Left colon (tissue), 2 donors: Measurements from ENCODE around the gene NR3C1. TPM values are rescaled to one million over a fixed set of nuclear protein-coding genes. Genes with fewer than 3 reads are reported as not detected.

Source experiments
- ATAC-seq: fragments of 200-7000 bp; cut with Tn5 transposase; one replicate; pipeline ENCODE4 v1.9.1; 2020; ENCODE audit warnings: mild to moderate bottlenecking, moderate library complexity
- DNase-seq, 2 donors: peaks; one replicate each; pipeline ENCODE4 v3.0.0-alpha.2; 2020
- intact Hi-C, 2 donors: fragments of 100-400 bp; cut with DNase I in 1 of 2; cut with micrococcal nuclease in 1 of 2; formaldehyde crosslinking; loops; one replicate each; pipeline versions ENCODE4 v1.11.2 to v1.14.0; 2022; cut with DNase I, micrococcal nuclease
- total RNA-seq, 2 donors: library from RNA; stranded (reverse); fragmentation: NEBNext Ultra II Directional; extraction: Animal tissue kit (Norgen Biotek cat#: 25700); gene quantifications; one replicate each; pipeline ENCODE4 v1.2.1, GENCODE V29; 2021
- donor health status: DM: no; HTN: no; CAD: no.
- donor health status: DM: yes; HTN: yes; CAD: no.

Gene NR3C1
- total RNA-seq, 2 donors from 2014 or later = 19.9 to 26.3 TPM

DNA sequence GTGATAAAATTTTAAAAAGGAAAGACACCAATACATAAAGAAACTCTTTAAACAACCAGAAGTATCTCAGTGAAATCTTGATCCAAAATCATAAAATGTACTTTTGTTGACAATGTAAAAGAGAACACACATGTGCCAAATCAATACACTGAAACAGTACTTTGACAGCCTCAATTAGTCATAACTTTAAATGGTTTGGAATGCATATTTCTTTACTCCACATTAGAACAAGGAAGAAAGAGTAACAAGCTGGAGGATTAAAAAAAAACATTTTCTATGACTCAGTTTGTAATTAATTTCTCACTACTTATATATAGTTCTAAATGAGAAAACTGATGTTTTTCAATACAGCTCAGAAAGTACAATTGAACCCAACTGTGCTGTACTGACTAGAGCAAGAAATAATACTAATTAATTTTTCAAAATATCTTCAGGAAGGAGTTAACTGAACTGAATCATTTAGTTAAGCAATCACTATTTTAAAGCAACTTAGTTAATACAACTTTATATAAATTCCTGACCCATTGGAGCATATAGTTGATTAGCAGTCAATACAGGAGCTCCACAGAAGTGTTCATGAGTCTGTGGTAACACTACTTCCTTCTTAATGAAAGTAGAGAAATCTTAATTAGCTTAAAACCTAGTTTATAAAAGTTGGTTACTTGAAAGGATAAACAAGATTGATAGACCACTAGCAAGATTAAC, 101.0 kb downstream of the NR3C1 start:
- no peak for DNase-seq
- intact Hi-C loops = no loop called here
- ATAC-seq = no peak

DNA sequence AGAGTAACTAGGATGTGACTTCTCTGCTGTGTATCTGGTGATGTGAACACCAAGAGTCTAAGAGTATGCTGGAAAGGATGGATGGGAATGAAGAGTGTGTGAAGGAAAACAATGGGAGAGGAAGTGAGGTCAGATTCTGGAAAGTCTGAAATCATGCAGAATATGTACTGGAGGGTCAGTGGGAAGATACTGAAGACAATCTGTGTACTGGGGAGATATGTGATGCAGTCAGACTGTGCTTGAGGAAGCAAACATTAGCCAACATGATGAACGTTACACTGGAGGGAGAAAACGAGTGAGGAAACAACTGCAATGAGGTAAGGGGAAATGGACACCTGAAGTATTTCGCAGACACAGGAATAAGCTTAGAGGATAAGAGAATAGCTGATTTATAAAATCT, 105.7 kb downstream of the NR3C1 start:
- no peak for ATAC-seq
- intact Hi-C loops = no loop called here
- DNase-seq = no peak

DNA sequence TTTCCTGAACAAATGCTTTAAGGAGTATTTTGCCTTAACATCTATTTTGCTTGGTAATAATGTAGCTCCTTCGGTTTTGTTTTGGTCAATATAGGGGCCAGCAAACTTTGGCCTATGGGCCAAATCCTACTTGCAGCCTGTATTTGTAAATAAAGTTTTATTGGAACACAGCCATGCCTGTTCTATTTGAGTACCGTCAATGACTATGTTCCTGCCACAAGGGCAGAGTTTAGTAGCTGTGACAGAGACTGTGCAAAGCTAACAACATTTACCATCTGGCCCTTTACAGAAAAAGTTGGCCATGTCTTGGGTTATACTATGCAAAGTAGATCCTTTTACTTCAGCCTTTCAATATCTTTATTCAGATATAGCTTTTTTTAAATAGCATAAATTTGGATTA, 113.4 kb downstream of the NR3C1 start:
- no peak for DNase-seq
- intact Hi-C loops = no loop called here
- ATAC-seq = no peak

DNA sequence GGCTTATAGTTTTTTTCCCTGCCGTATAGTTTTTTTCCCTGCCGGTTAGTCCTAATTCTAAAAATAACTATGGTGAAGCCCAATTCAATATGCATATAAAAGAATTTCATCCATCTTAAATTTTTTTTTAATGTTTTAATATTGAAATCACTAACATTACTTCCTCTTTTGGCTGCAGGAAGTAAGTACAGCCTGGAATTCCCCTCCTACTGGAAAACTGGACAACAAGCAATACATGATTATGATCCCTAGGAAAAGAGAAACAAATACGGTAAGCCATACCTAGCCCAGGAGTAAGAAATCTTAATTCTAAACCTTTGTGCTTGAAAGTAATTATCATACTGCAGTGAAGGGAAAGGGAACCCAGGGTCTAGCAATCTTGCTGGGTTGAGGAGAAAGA, 119.0 kb downstream of the NR3C1 start:
- intact Hi-C loops = no loop called here

DNA sequence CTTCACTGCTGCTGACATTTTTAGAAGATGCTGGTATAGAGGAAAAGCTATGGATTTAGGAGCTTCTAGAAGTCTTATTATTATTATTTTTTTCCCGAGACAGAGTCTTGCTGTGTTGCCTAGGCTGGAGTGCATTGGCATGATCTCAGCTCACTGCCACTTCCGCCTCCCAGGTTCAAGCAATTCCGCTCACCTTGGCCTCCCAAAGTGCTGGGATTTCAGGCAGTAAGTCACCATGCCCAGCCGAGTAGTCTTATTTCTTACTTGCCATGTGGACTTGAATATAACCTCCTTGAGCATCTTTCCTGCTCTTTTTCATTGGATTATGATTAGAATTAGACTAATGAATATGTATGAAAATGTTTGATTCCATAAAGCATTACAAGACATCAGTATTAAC, 119.5 kb downstream of the NR3C1 start:
- DNase-seq (no peak), ATAC-seq (no peak)
- intact Hi-C loops = no loop called here

More for the DNA sequence above, 119.0 kb downstream of the NR3C1 start:
- ATAC-seq (no peak), DNase-seq (no peak)

DNA sequence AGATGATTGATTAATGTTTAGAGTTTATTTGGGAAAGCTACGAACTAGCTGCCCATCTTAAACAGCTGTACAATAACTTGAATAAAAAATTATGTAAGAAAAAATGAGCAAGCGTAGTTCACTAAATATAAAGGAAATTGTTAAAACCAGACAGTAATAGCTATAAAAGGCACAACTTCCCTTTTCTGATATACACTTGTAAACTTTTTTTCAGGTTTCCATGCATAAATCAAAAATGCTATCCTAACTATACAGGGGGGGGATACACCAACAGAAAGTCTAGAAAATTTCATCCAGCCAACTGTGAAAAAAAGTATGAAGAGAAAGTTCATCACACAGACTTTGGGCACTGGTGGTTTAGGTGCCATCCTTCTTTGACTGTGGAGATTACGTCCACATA, 122.3 kb downstream of the NR3C1 start:
- ATAC-seq = no peak
- DNase-seq = no peak
- intact Hi-C loops = no loop called here

DNA sequence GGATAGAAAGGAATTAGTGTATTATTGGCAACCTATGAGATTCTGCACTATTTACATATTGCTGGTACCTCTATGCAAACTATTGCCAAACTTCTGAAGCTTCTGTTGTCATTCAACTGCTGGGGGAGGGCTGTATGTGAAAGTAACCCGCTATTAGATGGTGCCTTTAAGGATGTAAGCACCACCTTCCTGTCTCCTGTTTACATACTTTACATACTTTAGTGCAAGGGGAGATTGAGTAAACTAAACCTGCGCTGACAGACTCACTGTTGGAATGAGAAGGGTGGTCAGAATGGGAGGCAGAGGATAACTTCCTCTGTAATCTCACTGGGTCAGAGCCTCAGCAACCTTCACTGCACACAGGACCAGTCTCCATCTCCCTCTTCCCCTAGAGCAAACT, 123.8 kb downstream of the NR3C1 start:
- intact Hi-C loops = no loop called here

DNA sequence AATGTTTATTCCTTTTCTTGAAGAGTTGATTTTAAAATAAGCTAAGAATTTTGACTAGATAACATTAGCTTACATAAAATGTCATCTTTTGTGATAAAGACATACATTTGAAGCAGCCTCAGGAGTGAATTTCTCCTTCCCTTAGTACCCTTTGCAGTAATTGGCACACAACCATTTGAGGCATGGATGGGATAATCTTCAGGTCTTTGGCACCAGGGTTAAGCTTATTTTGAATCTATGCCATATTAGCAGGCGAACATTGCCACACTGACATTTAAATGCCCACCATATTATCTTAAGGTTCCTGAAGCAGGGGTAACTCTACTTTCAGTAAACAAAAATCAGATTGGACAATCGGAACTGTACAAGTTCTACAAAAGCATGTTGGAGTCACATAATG, 126.0 kb downstream of the NR3C1 start:
- no peak for DNase-seq
- intact Hi-C loops = no loop called here
- ATAC-seq = no peak

More for the DNA sequence above, 123.8 kb downstream of the NR3C1 start:
- DNase-seq (no peak), ATAC-seq (no peak)

DNA sequence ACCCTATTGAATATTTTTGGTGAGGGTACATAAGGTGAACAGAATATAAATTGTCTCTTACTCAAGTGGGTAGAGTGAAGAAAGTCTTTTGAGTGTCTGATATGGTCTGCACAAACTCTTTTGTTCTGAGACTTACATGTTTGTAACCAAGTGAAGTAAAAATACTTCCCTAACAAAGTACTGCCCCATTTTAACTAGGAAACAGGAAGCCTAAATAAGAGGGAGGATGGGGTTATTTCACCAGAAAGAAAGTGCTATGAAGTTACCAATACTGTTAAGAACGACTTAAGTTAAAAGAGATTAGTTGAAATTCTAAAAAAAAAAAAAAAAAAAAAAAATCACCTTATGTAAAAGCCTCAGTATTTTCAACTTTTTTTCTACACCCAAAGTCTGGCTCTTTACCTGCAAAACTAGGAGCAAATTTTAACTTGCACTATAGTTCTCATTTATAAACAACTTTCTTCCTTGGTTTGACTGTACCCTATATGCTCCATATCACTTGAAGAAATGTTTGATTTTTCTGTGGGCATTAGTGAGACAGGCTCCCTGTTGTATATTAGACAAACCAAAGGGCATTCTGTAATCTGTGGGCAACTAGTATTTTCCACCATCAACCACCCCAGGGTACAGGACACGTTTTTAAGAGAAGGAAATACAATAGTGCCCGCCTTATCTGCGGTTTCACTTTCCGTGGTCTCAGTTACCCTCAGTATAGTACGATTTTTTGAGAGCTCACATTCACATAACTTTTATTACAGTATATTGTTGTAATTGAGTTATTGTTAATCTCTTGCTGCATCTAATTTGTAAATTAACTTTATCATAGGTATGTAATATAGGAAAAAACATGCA, 127.7 kb downstream of the NR3C1 start:
- intact Hi-C loops = no loop called here
- no peak for ATAC-seq
- DNase-seq = no peak

DNA sequence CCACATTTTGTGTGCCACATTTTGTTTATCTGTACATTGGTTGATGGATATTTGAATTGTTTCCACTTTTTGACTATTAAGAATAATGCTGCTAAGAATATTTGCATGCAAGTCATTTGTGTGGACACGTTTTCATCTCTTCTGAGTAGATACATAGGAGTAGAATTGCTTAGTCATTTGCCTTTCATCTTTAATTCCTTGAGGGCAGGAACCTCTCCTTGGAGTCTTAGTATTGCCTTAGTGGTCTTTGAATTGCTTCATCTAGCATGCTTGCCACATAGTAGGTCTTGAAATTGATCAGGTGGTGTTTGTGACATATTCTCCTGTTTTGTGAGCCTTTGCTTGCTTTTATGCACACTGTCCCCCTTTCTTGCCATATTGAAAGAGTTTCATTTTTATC, 128.5 kb downstream of the NR3C1 start:
- intact Hi-C loops = no loop called here
- DNase-seq = no peak
- ATAC-seq = no peak

DNA sequence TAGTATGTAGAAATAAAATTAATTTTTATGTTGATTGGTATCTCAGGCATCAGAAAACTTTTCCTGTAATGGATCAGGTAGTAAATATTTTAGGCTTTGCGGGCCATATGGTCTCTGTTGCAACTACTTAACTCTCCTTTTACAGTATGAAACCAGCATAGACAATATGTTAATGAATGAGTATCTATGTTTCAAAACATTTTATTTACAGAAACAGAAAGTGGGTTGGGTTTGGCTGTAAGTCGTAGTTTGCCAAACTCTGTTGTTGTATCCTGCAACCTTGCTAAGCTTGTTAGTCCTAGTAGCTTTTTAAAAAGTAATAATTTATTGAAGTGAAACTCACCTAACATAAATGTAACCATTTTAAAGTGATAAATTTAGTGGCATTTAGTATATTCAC, 132.1 kb downstream of the NR3C1 start:
- intact Hi-C loops = no loop called here
- ATAC-seq (no peak), DNase-seq (no peak)

DNA sequence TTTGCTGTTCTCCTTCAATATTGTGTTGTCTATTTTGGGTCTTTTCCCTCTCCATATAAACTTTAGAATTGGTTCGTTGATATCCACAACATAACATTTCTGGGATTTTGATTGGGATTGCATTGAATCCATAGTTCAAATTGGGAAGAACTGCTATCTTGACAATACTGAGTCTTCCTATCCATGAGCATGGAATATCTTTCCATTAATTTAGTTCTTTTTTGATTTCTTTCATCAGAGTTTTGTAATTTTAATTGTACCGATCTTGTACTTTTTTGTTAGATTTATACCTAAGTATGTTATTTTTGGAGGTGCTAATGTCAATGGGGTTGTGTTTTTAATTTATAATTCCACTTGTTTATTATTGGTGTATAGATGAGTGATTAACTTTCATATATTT, 135.1 kb downstream of the NR3C1 start:
- intact Hi-C loops = no loop called here
- DNase-seq = no peak
- no peak for ATAC-seq

DNA sequence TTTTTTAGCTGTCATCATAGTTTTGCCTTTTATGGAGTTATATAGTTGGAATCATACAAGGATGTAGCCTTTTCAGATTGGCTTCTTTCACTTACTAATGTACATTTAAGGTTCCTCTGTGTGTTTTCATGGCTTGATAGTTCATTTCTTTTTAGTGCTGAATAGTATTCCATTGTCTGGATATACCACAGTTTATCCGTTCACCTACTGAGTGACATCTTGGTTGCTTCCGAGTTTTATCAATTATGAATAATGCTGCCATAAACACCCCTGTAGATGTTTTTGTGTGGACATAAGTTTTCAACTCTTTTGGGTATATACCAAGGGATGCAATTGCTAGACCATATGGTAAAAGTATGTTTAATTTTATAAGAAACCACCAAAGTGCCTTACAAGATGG, 136.3 kb downstream of the NR3C1 start:
- intact Hi-C loops = no loop called here
- DNase-seq (no peak), ATAC-seq (no peak)

DNA sequence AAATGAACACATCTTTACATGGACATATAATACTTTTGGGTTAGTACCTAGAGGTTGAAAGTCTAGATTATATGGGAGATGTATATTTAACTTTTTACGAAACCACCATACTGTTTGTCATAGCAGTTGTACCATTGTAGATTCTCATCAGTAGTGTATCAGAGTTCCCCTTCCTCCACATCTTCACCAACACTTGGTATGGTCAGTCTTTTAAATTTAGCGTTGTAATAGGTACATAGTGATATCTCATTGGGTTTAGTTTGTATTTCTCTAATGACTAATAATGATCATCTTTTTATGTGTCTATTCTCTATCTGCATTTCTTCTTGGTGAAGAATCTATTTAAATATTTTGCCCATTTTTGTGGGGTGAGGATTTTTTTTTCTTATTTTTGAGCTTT, 137.5 kb downstream of the NR3C1 start:
- ATAC-seq (no peak), DNase-seq (no peak)
- intact Hi-C loops = no loop called here

DNA sequence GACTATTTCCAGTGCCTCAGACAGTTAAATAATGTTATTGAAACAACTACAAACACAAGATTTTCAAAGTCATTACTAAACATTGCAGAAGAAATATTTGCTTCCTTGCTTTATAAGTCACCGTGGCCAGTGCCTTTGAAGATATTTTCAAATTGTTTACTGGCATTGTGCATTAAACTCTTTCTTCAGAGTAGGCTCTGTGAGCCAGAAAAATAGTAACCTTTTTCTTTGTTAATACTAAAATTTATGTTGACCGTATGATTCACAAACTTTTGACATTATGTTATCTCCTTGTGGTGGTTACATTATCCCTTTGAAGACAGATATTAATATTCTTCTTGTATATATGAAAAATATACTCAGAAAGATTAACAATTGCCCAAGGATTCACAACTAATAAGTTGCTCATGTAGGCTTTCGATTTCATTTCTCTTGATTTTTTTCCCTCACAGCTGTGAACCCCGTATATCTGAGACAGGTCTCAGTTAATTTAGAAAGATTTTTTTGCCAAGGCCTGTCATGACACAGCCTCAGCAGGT, 140.1 kb downstream of the NR3C1 start:
- ATAC-seq (no peak), DNase-seq (no peak)
- intact Hi-C loops = no loop called here

DNA sequence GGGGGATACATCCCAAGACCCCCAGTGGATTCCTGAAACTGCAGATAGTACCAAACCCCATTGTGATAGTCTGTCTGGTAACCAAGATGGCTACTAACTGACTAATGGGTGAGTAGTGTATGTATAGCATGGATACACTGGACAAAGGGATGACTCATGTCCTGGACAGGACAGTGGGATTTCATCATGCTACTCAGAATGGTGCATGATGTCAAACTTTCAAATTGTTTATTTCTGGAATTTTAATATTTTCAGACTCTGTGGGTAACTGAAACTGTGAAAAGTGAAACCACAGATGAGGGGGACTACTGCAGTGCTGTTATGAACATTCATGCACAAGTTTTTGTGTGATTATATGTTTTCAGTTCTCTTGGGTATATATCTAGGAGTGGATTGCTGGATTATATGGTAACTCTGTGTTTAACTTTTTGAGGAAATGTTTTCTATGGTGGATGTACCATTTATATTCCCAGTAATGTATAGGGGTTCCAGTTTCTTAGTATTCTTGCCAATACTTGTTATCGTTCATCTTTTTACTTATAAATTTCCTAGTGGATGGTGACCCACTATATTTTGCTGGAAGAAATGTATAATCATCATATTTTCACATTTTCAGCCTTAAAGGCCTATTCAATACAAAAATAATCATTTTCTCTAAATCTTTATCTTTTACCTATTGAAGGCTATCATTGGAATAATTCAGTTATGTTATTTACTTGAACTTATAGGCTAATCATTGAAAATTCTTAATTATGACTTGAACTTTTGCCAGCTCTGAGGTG, 140.9 kb downstream of the NR3C1 start:
- intact Hi-C loops = no loop called here
- no peak for DNase-seq
- no peak for ATAC-seq

DNA sequence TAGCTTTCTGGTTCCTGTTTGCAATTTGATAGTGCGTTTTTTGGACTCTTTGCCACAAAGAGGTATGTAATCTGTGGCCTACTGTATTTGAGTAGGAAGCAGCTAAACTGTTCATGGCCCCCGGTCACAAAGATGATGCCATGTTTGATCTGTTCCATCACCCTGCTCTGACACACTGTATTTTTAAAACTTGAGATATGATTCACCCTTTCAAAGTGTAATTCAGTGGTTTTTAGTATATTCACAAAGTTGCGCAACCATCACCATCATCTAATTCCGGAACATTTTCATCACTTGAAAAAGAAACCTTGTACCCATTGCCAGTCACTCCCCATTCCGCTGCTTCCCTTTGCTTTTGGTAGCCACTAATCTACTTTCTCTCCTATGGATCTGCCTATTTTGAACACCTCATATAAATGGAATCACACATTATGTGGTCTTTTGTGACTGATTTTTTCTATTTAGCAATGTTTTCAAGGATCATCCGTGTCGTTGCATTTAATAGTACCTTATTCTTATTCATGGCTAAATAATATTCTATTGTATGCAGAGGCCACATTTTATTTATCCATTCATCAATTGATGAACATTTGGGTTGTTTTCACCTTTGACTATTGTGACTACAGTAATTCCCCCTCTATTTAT, 141.6 kb downstream of the NR3C1 start:
- no peak for DNase-seq
- intact Hi-C loops = no loop called here
- ATAC-seq = no peak

DNA sequence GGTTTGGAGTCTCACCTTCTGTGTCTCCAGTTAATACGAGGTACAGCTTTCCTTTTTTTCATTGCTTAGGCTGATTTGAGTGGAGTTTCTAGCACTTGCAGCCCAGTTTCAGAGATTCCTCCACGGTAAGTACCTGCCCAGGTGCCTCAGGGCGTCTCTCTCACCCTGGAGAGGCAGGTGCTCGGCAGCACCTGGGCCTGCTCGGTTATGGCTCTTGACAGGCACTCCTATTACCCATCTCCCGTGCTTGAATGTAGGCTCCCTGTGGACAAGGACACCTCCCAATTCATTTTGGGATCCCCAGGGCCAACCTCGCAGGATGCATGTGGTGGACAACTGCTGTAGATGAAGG, 144.3 kb downstream of the NR3C1 start:
- DNase-seq (no peak), ATAC-seq (no peak)
- intact Hi-C loops = no loop called here

DNA sequence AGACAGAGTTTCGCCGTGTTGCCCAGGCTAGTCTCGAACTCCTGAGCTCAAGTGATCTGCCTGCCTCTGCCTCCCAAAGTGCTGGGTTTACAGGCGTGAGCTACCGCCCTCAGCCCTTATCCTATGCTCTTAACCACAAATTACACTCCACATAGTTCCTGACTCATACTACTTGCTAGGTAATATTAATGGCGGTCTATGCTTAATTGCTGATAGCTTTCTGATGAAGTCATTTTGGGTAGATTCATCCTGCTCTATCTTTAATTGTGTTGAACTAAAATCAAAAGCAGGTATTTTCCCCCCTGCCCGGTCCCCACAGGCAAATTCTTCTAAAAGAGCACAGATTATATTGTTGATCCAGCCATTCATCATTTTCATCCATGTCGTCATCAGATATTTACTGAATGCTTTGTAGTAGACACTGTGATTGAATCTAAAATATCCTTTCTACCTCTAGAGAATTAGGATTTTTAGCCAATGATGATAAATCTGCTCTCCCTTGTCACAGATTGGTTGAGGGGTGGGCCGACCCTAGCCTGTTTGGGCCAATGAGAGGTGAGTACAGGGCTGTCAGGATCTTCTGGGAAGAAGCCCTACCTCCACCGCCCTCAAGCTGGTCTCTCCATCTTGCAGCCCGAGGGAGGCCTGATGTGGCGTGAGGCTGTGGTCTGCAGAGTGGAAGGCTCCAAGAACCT, 144.8 kb downstream of the NR3C1 start:
- intact Hi-C loops = no loop called here
- no peak for DNase-seq
- no peak for ATAC-seq
